ENCODE measurements around the gene GRB7. TPM values are rescaled to one million over a fixed set of nuclear protein-coding genes. Genes with fewer than 3 reads are reported as not detected.
A peak's percentile ranks its signal among the peaks of the same experiment; 100 is the strongest.

GRB7 gene
- total and polyA plus RNA-seq, 2 experiments from 2014 or later, result 12.8 to 28.9 TPM

- Histone ChIP-seq H2AFZ (no peak overlapping the region), H4K20me1 (replicated peaks; ENCODE audit: insufficient read depth) (no peaks in the 10 kb centered on the region), H3K36me3 (ENCODE audit: insufficient read depth) (no peaks in the 10 kb centered on the region), H3K4me2 (no peak overlapping the region), H3K9me2 (ENCODE audit: insufficient read depth) (no peaks in the 10 kb centered on the region), H3K27me3 (ENCODE audit: insufficient read depth) (no peaks in the 10 kb centered on the region), H3K27ac (ENCODE audit: low read depth) (no peak overlapping the region), H3K79me2 (replicated peaks; ENCODE audit: insufficient read depth) (no peaks in the 10 kb centered on the region), H3K4me1 (ENCODE audit: insufficient read depth) (no peaks in the 10 kb centered on the region), H3F3A (replicated peaks; ENCODE audit: low read depth) (no peaks in the 10 kb centered on the region), H3K4me3 (no peak overlapping the region)
- Mint-ChIP-seq H3K4me3 (no peak overlapping the region), H3K36me3 (ENCODE audit: low read depth) (no peaks in the 10 kb centered on the region), H3K27me3 (ENCODE audit: insufficient read depth, low read depth, poor library complexity) (no peaks in the 10 kb centered on the region), H3K4me1 (peaks cover 7% of the 10 kb centered on the region; the same call in 1 of the 3 replicates), H3K27ac (no peak overlapping the region), H3K9me3 (no peaks in the 10 kb centered on the region)
- no peak for TF ChIP-seq NANOG (IDR thresholded peaks at IDR 0.05; ENCODE audit: borderline replicate concordance)
- TF ChIP-seq REST (IDR thresholded peaks at IDR 0.05; ENCODE audit: unreplicated experiment), result no peak
- TF ChIP-seq ZNF114 (CRISPR knock-in tag; IDR thresholded peaks at IDR 0.05), result no peak
- no peak for TF ChIP-seq EZH2 (IDR thresholded peaks at IDR 0.05; ENCODE audit: low read depth, unreplicated experiment)
- no peak for TF ChIP-seq CTCF (conservative IDR thresholded peaks at IDR 0.05; ENCODE audit: low read depth in 2 of 2)
- no peak for TF ChIP-seq CREB1 (CRISPR knock-in tag; IDR thresholded peaks at IDR 0.05; ENCODE audit: low read depth)
- no peak for TF ChIP-seq STAT1 (IDR thresholded peaks at IDR 0.05; ENCODE audit: unreplicated experiment)
- no peak for TF ChIP-seq ETS1 (IDR thresholded peaks at IDR 0.05)
- no peak for TF ChIP-seq ZNF331 (CRISPR knock-in tag; IDR thresholded peaks at IDR 0.05; ENCODE audit: low read depth)
- TF ChIP-seq ZNF462 (CRISPR knock-in tag; IDR thresholded peaks at IDR 0.05), result no peak
- no peak for TF ChIP-seq JUNB (IDR thresholded peaks at IDR 0.05; ENCODE audit: unreplicated experiment)
- no peak for TF ChIP-seq EZH2phosphoT487 (IDR thresholded peaks at IDR 0.05; ENCODE audit: unreplicated experiment)
- TF ChIP-seq POLR2AphosphoS5 (IDR thresholded peaks at IDR 0.05; ENCODE audit: low read depth), result no peak
- peak; percentile 22 for DNase-seq (ENCODE audit: low spot score)
- ATAC-seq, result no peak
Observed at GRCh38 chr17:39787743-39788484, 50.2 kb downstream of the GRB7 start.

Measured in GM23338 (cell line).